Measurements from ENCODE around the gene MIGA2. TPM values are rescaled to one million over a fixed set of nuclear protein-coding genes. Genes with fewer than 3 reads are reported as not detected.
A peak's percentile ranks its signal among the peaks of the same experiment; 100 is the strongest.

Gene MIGA2
- polyA plus RNA-seq, 2 of the 4 experiments (the other 2 are of a cell fraction), result 6.4 to 16.1 TPM

DNA sequence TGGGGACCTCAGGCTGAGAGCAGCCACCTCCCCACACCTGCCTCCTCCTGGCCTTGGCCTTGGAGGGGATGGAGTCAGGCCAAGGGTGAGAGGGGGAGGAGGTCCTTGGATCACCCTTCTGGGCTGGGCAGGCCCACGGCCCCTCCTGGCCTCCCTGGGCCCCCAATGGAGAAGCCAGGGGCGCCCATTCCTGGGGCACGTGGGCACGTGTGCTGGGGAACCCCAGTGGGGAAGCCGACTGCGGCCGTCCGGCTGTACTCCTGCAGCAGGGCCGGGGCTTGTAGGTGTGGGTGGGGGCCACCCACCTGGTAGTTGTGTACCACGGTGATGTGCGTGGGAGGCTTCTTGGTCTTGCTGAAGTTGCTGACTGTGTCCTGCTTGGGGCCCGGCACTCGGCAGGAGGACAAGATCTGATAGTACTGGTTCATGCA, 65.7 kb downstream of the MIGA2 start:
- ChIA-PET CTCF (interaction anchor here (0.6 to 3.5 kb wide), 4 partner anchors 8 to 37 kb away, joined by 3 to 13 read pairs (median 3); no protein-coding TSS in a partner anchor), POLR2A (no interaction called here)
- Histone ChIP-seq H3K4me2 (no peak overlapping the region), H3K9me3 (no peaks in the 10 kb centered on the region), H3K27ac (no peak overlapping the region), H3K4me1 (no peaks in the 10 kb centered on the region; the same call in 2 of the 3 replicates), H3K4me3 (no peak overlapping the region)
- no peak for DNase-seq (ENCODE audit: low read depth in 1 of 2, low spot score in 1 of 2)
- ATAC-seq, result no peak
- TF ChIP-seq ZNF302 (CRISPR knock-in tag; IDR thresholded peaks at IDR 0.05) (no peak), FOXS1 (CRISPR knock-in tag; IDR thresholded peaks at IDR 0.05) (no peak), TP53 (CRISPR knock-in tag; IDR thresholded peaks at IDR 0.05) (no peak), RAD21 (conservative IDR thresholded peaks at IDR 0.05 in 1 of 2, IDR thresholded peaks at IDR 0.05 in 1 of 2) (no peak), HES2 (IDR thresholded peaks at IDR 0.05) (no peak), HOXB5 (CRISPR knock-in tag; IDR thresholded peaks at IDR 0.05) (no peak), POLR2AphosphoS2 (conservative IDR thresholded peaks at IDR 0.05; ENCODE audit: low read length) (no peak), MYC (IDR thresholded peaks at IDR 0.05; ENCODE audit: borderline replicate concordance, low read length) (no peak), RCOR1 (IDR thresholded peaks at IDR 0.05; ENCODE audit: low read depth, low read length) (no peak), CBX2 (IDR thresholded peaks at IDR 0.05; ENCODE audit: borderline replicate concordance, low read depth) (no peak), TFCP2L1 (CRISPR knock-in tag; IDR thresholded peaks at IDR 0.05) (no peak), SREBF2 (IDR thresholded peaks at IDR 0.05) (no peak)
- TF ChIP-seq, protein P1, sequence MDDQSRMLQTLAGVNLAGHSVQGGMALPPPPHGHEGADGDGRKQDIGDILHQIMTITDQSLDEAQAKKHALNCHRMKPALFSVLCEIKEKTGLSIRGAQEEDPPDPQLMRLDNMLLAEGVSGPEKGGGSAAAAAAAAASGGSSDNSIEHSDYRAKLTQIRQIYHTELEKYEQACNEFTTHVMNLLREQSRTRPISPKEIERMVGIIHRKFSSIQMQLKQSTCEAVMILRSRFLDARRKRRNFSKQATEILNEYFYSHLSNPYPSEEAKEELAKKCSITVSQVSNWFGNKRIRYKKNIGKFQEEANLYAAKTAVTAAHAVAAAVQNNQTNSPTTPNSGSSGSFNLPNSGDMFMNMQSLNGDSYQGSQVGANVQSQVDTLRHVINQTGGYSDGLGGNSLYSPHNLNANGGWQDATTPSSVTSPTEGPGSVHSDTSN (IDR thresholded peaks at IDR 0.05), result no peak
- no peak for FAIRE-seq
- 91% methylated on average over 13 of the region's 13 CpGs for WGBS (ENCODE audit: missing lambda C conversion rate)

- Histone ChIP-seq H3K27ac (no peak overlapping the region), H3K4me3 (no peak overlapping the region), H3K4me1 (no peaks in the 10 kb centered on the region; the same call in 2 of the 3 replicates), H3K4me2 (no peak overlapping the region), H3K9me3 (no peaks in the 10 kb centered on the region)
- ATAC-seq (peak; percentile 88 to 97), FAIRE-seq (no peak), DNase-seq (ENCODE audit: low read depth in 1 of 2, low spot score in 1 of 2) (peak; percentile 76 to 85)
- 36% methylated on average over 11 of the region's 14 CpGs for WGBS (ENCODE audit: missing lambda C conversion rate)
- CTCF ChIA-PET, result interaction anchor here (0.6 to 3.5 kb wide), 14 partner anchors 9 to 635 kb away, joined by 3 to 14 read pairs (median 4); no protein-coding TSS in a partner anchor
- no peak for TF ChIP-seq FOXS1 (CRISPR knock-in tag; IDR thresholded peaks at IDR 0.05)
- peak; percentile 47 for TF ChIP-seq CTCF (IDR thresholded peaks at IDR 0.05)
- no peak for TF ChIP-seq ZNF302 (CRISPR knock-in tag; IDR thresholded peaks at IDR 0.05)
- POLR2A ChIA-PET, result interaction anchor here (0.6 to 1.2 kb wide), 2 partner anchors 15 to 22 kb away, joined by 3 to 7 read pairs; partner anchors contain the start of gene DOLPP1
These were observed 66.6 kb downstream of the MIGA2 start for GRCh38 chr9:129102791-129103594.

- Histone ChIP-seq H3K27ac (no peak overlapping the region), H3K4me2 (no peak overlapping the region), H3K4me1 (no peaks in the 10 kb centered on the region; the same call in 2 of the 3 replicates), H3K9me3 (no peaks in the 10 kb centered on the region), H3K4me3 (no peak overlapping the region)
- POLR2A ChIA-PET, result interaction anchor here (1.2 kb wide), 1 partner anchor 22 kb away, joined by 7 read pairs; the partner anchor contains the start of gene DOLPP1
- 72% methylated on average over 4 of the region's 4 CpGs for WGBS (ENCODE audit: missing lambda C conversion rate)
- no peak for DNase-seq (ENCODE audit: low read depth in 1 of 2, low spot score in 1 of 2)
- TF ChIP-seq KDM5A (IDR thresholded peaks at IDR 0.05), result no peak
- no peak for TF ChIP-seq MYC (IDR thresholded peaks at IDR 0.05; ENCODE audit: borderline replicate concordance, low read length)
- TF ChIP-seq JUN (IDR thresholded peaks at IDR 0.05), result no peak
- TF ChIP-seq ELK1 (IDR thresholded peaks at IDR 0.05; ENCODE audit: low read depth, low read length), result no peak
- TF ChIP-seq HMGXB4 (CRISPR knock-in tag; IDR thresholded peaks at IDR 0.05; ENCODE audit: borderline replicate concordance), result no peak
- no peak for TF ChIP-seq EHMT2 (IDR thresholded peaks at IDR 0.05; ENCODE audit: low read depth)
- TF ChIP-seq ZSCAN20 (CRISPR knock-in tag; IDR thresholded peaks at IDR 0.05), result no peak
- peak; percentile 15; a peak in 4 of 6 replicates for ATAC-seq
- no peak for FAIRE-seq
- CTCF ChIA-PET, result interaction anchor here (0.6 to 3.5 kb wide), 13 partner anchors 9 to 634 kb away, joined by 3 to 14 read pairs (median 4); no protein-coding TSS in a partner anchor
These were observed 67.2 kb downstream of the MIGA2 start for GRCh38 chr9:129103595-129103965.

Measured in A549 (cell line).